K562 (cell line): ENCODE data around the gene ACOT9. TPM values are rescaled to one million over a fixed set of nuclear protein-coding genes. Genes with fewer than 3 reads are reported as not detected.

Source experiments
- ATAC-seq: fragments of 200-7000 bp; cut with Tn5 transposase; 3 replicates; pipeline ENCODE4 v1.9.1; 2020; ENCODE audit warnings: moderate library complexity
- BruUV-seq: library from RNA; stranded (reverse); fragments of 400-500 nt; replicated peaks from 2 replicates; lab custom pipeline; 2021; lab: Mats Ljungman, UMichigan
- CTCF ChIA-PET: fragments of 300-600 bp; formaldehyde crosslinking; extraction: SDS; loops from one replicate; lab custom pipeline; 2021; ENCODE audit warnings: low intra/inter-chr PET ratio; lab: Yijun Ruan, JAX
- POLR2A ChIA-PET: fragments of 300-600, 350-650 bp; sonication (Branson Sonifier 250); formaldehyde crosslinking; extraction: SDS; loops from one replicate; lab custom pipeline; 2021; ENCODE audit warnings: antibody characterized with exemption, inconsistent platforms; lab: Yijun Ruan, JAX
- DNase-seq, 4 experiments: peaks; one replicate each; pipeline versions ENCODE4 v3.0.0 to v3.0.0-alpha.2; 2011 to 2018; ENCODE audit warnings: low spot score in 3 of 4, mixed read lengths in 3 of 4; ENCODE audit errors: extremely low read depth in 1 of 4
- FAIRE-seq: peaks from 2 replicates; lab custom pipeline; 2011; peaks lifted over from hg19 to GRCh38; lab: Jason Lieb, UNC
- H2AFZ ChIP-seq: 2 replicates; pipeline ENCODE4 v1.6.0; 2011; ENCODE audit warnings: low read depth, low read length, control low read depth, inconsistent platforms
- H3K27ac ChIP-seq: fragments of 200-600 bp; 3 replicates; pipeline ENCODE4 v1.8.0; 2011; ENCODE audit warnings: low read depth, mild to moderate bottlenecking, control low read depth, inconsistent platforms, low read length, moderate library complexity, mixed read lengths; ENCODE audit errors: extremely low read depth
- H3K27me3 ChIP-seq, 2 experiments: fragments of 300-600 bp in 1 of 2; 2 replicates in 1 of 2; 3 replicates in 1 of 2; pipeline versions ENCODE4 v1.6.0 to v1.8.0; 2011; ENCODE audit warnings: inconsistent platforms in 2 of 2, low read length in 2 of 2, mild to moderate bottlenecking in 1 of 2, mixed read lengths in 1 of 2, moderate library complexity in 1 of 2; ENCODE audit not compliant: control insufficient read depth in 2 of 2, insufficient read depth in 2 of 2
- H3K36me3 ChIP-seq: fragments of 300-600 bp; 3 replicates; pipeline ENCODE4 v1.8.0; 2011; ENCODE audit warnings: mild to moderate bottlenecking, low read length, inconsistent platforms; ENCODE audit not compliant: control insufficient read depth, insufficient read depth
- H3K4me1 ChIP-seq, 2 experiments: fragments of 200-600 bp in 1 of 2; replicated peaks in 1 of 2; 2 replicates in 1 of 2; 3 replicates in 1 of 2; pipeline versions ENCODE4 v1.5.1 to v1.8.0; 2011; ENCODE audit warnings: inconsistent platforms in 2 of 2, low read length in 2 of 2, mild to moderate bottlenecking in 1 of 2, mixed read lengths in 1 of 2, moderate library complexity in 1 of 2; ENCODE audit not compliant: control insufficient read depth in 2 of 2, insufficient read depth in 2 of 2
- H3K4me2 ChIP-seq: 2 replicates; pipeline ENCODE4 v1.6.1; 2011; ENCODE audit warnings: low read length, control low read depth, inconsistent platforms, mixed read lengths; ENCODE audit not compliant: insufficient read depth
- H3K4me3 ChIP-seq: fragments of 200-600 bp; sonication (generic), shearing (Covaris generic); 2 replicates; pipeline ENCODE4 v1.5.1; 2016; ENCODE audit warnings: control low read depth, inconsistent platforms
- H3K79me2 ChIP-seq: fragments of 200-600 bp; 3 replicates; pipeline ENCODE4 v1.8.0; 2011; ENCODE audit warnings: low read length, inconsistent platforms; ENCODE audit not compliant: control insufficient read depth, insufficient read depth
- H3K9ac ChIP-seq, 2 experiments: 2 replicates each; pipeline versions ENCODE4 v1.6.0 to v1.6.1; 2011; ENCODE audit warnings: low read depth in 2 of 2, low read length in 2 of 2, control low read depth in 1 of 2, inconsistent platforms in 1 of 2, mild to moderate bottlenecking in 1 of 2, mixed read lengths in 1 of 2; ENCODE audit not compliant: insufficient read depth in 1 of 2
- H3K9me1 ChIP-seq: one replicate; pipeline ENCODE4 v1.6.0; 2011; ENCODE audit warnings: inconsistent platforms, mild to moderate bottlenecking, low read length, moderate library complexity; ENCODE audit not compliant: control insufficient read depth, insufficient read depth
- H3K9me3 ChIP-seq: replicated peaks from 2 replicates; pipeline ENCODE4 v1.5.1; 2011; ENCODE audit warnings: low read depth, low read length, inconsistent platforms; ENCODE audit not compliant: control insufficient read depth, insufficient read depth
- H4K20me1 ChIP-seq: replicated peaks from 2 replicates; pipeline ENCODE4 v1.6.1; 2011; ENCODE audit warnings: low read length, inconsistent platforms, mixed read lengths; ENCODE audit not compliant: control insufficient read depth, insufficient read depth
- ATF4 ChIP-seq: fragments of 450-650 bp; formaldehyde crosslinking; IDR thresholded peaks from 2 replicates; pipeline ENCODE4 v1.4.0; 2022; ENCODE audit warnings: mild to moderate bottlenecking, moderate library complexity
- COPS2 ChIP-seq: fragments of 450-650 bp; conservative IDR thresholded peaks from 2 replicates; pipeline ENCODE4 v1.6.1; 2016; ENCODE audit warnings: mild to moderate bottlenecking, moderate library complexity
- HMBOX1 ChIP-seq: sonication (generic); IDR thresholded peaks from 2 replicates; pipeline ENCODE4 v1.6.1; 2016
- MAZ ChIP-seq, 2 experiments: fragments of 450-650 bp in 1 of 2; sonication (generic) in 1 of 2; formaldehyde crosslinking; IDR thresholded peaks in 1 of 2; conservative IDR thresholded peaks in 1 of 2; 2 replicates each; pipeline versions ENCODE4 v1.4.0 to v1.5.0; 2020; ENCODE audit warnings: mild to moderate bottlenecking in 1 of 2, missing genetic modification reagents in 1 of 2
- MECOM ChIP-seq: fragments of 250-450 bp; sonication (Bioruptor Pico); IDR thresholded peaks from 2 replicates; pipeline ENCODE4 v1.8.0; 2022; ENCODE audit warnings: inconsistent platforms
- POLR2G ChIP-seq: fragments of 200-400 bp; formaldehyde crosslinking; IDR thresholded peaks from 2 replicates; pipeline ENCODE4 v1.6.1; 2017; ENCODE audit warnings: low read depth, mild to moderate bottlenecking, antibody characterized with exemption, low read length, moderate library complexity
- PURB ChIP-seq: sonication (generic); formaldehyde crosslinking; IDR thresholded peaks from 2 replicates; pipeline ENCODE4 v1.9.0; 2021; ENCODE audit warnings: low read depth, mild to moderate bottlenecking, missing genetic modification reagents
- RAD21 ChIP-seq, 2 experiments: fragments of 250-450 bp in 1 of 2; fragments of 450-650 bp in 1 of 2; sonication (Bioruptor Pico) in 1 of 2; formaldehyde crosslinking in 1 of 2; IDR thresholded peaks in 1 of 2; conservative IDR thresholded peaks in 1 of 2; 2 replicates each; pipeline versions ENCODE4 v1.4.0 to v1.8.0; 2020 to 2022; ENCODE audit warnings: mild to moderate bottlenecking in 2 of 2, moderate library complexity in 1 of 2
- RNF2 ChIP-seq: sonication (generic); IDR thresholded peaks from 2 replicates; pipeline ENCODE4 v1.6.1; 2016
- SMC3 ChIP-seq: conservative IDR thresholded peaks from 2 replicates; pipeline ENCODE4 v1.6.1; 2011; ENCODE audit warnings: low read depth, low read length, improper control_type of control experiment; ENCODE audit not compliant: insufficient read depth
- SREBF1 ChIP-seq: fragments of 150-350 bp; IDR thresholded peaks from 2 replicates; pipeline ENCODE4 v1.6.1; 2014; ENCODE audit warnings: antibody characterized with exemption, low read depth, low read length, borderline replicate concordance
- STAG1 ChIP-seq: sonication (generic); formaldehyde crosslinking; IDR thresholded peaks from 2 replicates; pipeline ENCODE4 v1.5.0; 2020; ENCODE audit warnings: missing genetic modification reagents, borderline replicate concordance
- TAF9B ChIP-seq: fragments of 450-650 bp; IDR thresholded peaks from 2 replicates; pipeline ENCODE4 v1.6.1; 2018; ENCODE audit warnings: mild to moderate bottlenecking; ENCODE audit not compliant: partially characterized antibody
- ZNF224 ChIP-seq: sonication (generic); formaldehyde crosslinking; IDR thresholded peaks from 2 replicates; pipeline ENCODE4 v1.8.0; 2022; ENCODE audit warnings: mild to moderate bottlenecking, missing genetic modification reagents
- ZNF445 ChIP-seq: fragments of 250-450 bp; sonication (Bioruptor Pico); IDR thresholded peaks from 2 replicates; pipeline ENCODE4 v1.4.0; 2020; ENCODE audit warnings: low read depth, mild to moderate bottlenecking, moderate library complexity
- WGBS: fragments of 100-300 bp; shearing (Covaris generic); methylation state at CpG from one replicate; pipeline ENCODE4 v1.1.6; 2016; ENCODE audit warnings: low coverage, mixed read lengths; ENCODE audit not compliant: insufficient coverage; ENCODE audit errors: missing lambda C conversion rate; 5-methylcytosine and 5-hydroxymethylcytosine counted together
- in situ Hi-C: fragments of 300-500 bp; cut with MboI; formaldehyde crosslinking; loops from 4 replicates; pipeline ENCODE4 v1.15.0; 2018; ENCODE audit warnings: inconsistent platforms, mixed read lengths
- intact Hi-C: fragments of 100-400 bp; cut with micrococcal nuclease; formaldehyde crosslinking; loops from 2 replicates; pipeline ENCODE4 v1.14.2; 2022
- polyA plus RNA-seq, 8 experiments: library from polyadenylated mRNA; depleted of rRNA in 4 of 8; stranded (reverse) in 5 of 8; unstranded in 3 of 8; fragments of >200 nt; fragmentation: Nextera tagmentation in 2 of 8; fragmentation: Illumina TruSeq in 1 of 8; extraction: Ambion mirVana in 2 of 8; extraction: Trizol in 1 of 8; gene quantifications; 2 replicates each; pipeline versions ENCODE4 v1.2.1 to v1.2.3, GENCODE V29; 2011 to 2014; ENCODE audit warnings: inconsistent platforms in 1 of 8, missing spikeins in 1 of 8
- total RNA-seq, 7 experiments: library from RNA; depleted of rRNA in 6 of 7; stranded (reverse); fragments of >200 nt in 6 of 7; fragmentation: Illumina TruSeq in 2 of 7; extraction: Trizol in 2 of 7; gene quantifications; 2 replicates each; pipeline versions ENCODE4 v1.2.1 to v1.2.3, GENCODE V29; 2011 to 2021; ENCODE audit warnings: low replicate concordance in 1 of 7
- TF ChIP-seq, protein P1 (sequence below): fragments of 200-800 bp; sonication (Bioruptor generic); IDR thresholded peaks from 2 replicates; pipeline ENCODE4 v1.6.1; 2017; ENCODE audit warnings: missing genetic modification characterization, missing compliant biosample characterization
- TF ChIP-seq, protein P2 (sequence below), 2 experiments: fragments of 450-650 bp in 1 of 2; sonication (generic) in 1 of 2; formaldehyde crosslinking in 1 of 2; IDR thresholded peaks in 1 of 2; conservative IDR thresholded peaks in 1 of 2; 2 replicates each; pipeline versions ENCODE4 v1.6.1 to v1.8.1; 2016 to 2023; ENCODE audit warnings: mild to moderate bottlenecking in 2 of 2, moderate library complexity in 2 of 2, inconsistent platforms in 1 of 2, missing genetic modification reagents in 1 of 2

Gene ACOT9
- total and polyA plus RNA-seq, 9 of the 15 experiments (the other 6 are each of a cell fraction or from before 2014, with no cell fraction given): 31.2 to 80.9 (median 45.3) TPM

- H2AFZ ChIP-seq: no peak overlapping the region
- H3K27me3 ChIP-seq: no peaks in the 10 kb centered on the region
- H3K9me1 ChIP-seq: no peaks in the 10 kb centered on the region
- H3K36me3 ChIP-seq: no peaks in the 10 kb centered on the region
- no peaks in the 10 kb centered on the region for H3K79me2 ChIP-seq
- H3K4me1 ChIP-seq: peaks cover 0 to 4% of the 10 kb centered on the region in 2 experiments; a peak in 3 of 5 replicates
- CTCF ChIA-PET: interaction anchor here (5.6 kb wide), 1 partner anchor 207 kb away, joined by 74 read pairs; no protein-coding TSS in a partner anchor
- no peak overlapping the region for H3K9ac ChIP-seq
- POLR2A ChIA-PET: interaction anchor here (0.9 kb wide), 1 partner anchor 457 kb away, joined by 3 read pairs; no protein-coding TSS in a partner anchor
- no peaks in the 10 kb centered on the region for H4K20me1 ChIP-seq
- in situ Hi-C loops (loop anchor here (5.0 to 10.0 kb wide), 2 partner anchors 208 to 360 kb away; partner anchors contain the start of gene EIF2S3), intact Hi-C loops (loop anchor here (1.0 to 10.0 kb wide), 3 partner anchors 88 to 360 kb away; partner anchors contain the start of genes EIF2S3 and SAT1)
- DNase-seq (peak; percentile 47 to 78 (median 58)), FAIRE-seq (peak; percentile 74), ATAC-seq (peak; percentile 91)
- WGBS: 0% methylated on average over 2 of the region's 8 CpGs
- H3K9me3 ChIP-seq: no peaks in the 10 kb centered on the region
- no peak overlapping the region for H3K27ac ChIP-seq
- H3K4me2 ChIP-seq: no peak overlapping the region
- no peak overlapping the region for H3K4me3 ChIP-seq
- no TSS peak for BruUV-seq
- TF ChIP-seq COPS2 (no peak), RNF2 (no peak), ZNF445 (CRISPR knock-in tag) (no peak), RAD21 (CRISPR knock-in tag; conservative IDR thresholded peaks at IDR 0.05 in 1 of 2, IDR thresholded peaks at IDR 0.05 in 1 of 2) (peak in 1 of 2 experiments; percentile 58; a peak in 2 of 4 replicates), STAG1 (no peak; the same call in 1 of the 2 replicates), SREBF1 (no peak), ZNF224 (no peak), PURB (CRISPR knock-in tag) (no peak), SMC3 (peak; percentile 65), MAZ (CRISPR knock-in tag; conservative IDR thresholded peaks at IDR 0.05 in 1 of 2, IDR thresholded peaks at IDR 0.05 in 1 of 2) (0 out of 4 replicates have a peak, but pooled peaks of 1 of the 2 experiments have one; percentile 49), ATF4 (CRISPR knock-in tag) (no peak), MECOM (CRISPR knock-in tag) (no peak), TAF9B (no peak), POLR2G (no peak), HMBOX1 (no peak)
- TF ChIP-seq, protein P1, sequence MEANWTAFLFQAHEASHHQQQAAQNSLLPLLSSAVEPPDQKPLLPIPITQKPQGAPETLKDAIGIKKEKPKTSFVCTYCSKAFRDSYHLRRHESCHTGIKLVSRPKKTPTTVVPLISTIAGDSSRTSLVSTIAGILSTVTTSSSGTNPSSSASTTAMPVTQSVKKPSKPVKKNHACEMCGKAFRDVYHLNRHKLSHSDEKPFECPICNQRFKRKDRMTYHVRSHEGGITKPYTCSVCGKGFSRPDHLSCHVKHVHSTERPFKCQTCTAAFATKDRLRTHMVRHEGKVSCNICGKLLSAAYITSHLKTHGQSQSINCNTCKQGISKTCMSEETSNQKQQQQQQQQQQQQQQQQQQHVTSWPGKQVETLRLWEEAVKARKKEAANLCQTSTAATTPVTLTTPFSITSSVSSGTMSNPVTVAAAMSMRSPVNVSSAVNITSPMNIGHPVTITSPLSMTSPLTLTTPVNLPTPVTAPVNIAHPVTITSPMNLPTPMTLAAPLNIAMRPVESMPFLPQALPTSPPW: peak; percentile 95
- TF ChIP-seq, protein P2, sequence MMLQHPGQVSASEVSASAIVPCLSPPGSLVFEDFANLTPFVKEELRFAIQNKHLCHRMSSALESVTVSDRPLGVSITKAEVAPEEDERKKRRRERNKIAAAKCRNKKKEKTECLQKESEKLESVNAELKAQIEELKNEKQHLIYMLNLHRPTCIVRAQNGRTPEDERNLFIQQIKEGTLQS (IDR thresholded peaks at IDR 0.05): no peak
- TF ChIP-seq, protein P2 (CRISPR knock-in tag; conservative IDR thresholded peaks at IDR 0.05): no peak
Observed at GRCh38 chrX:23694606-23695005, 48.5 kb downstream of the ACOT9 start.
